IMR-90 (cell line): ENCODE data around the gene KRTAP12-2.

Experiments
- CTCF ChIP-seq: conservative IDR thresholded peaks from 2 replicates; pipeline ENCODE4 v1.5.1; 2012; ENCODE audit warnings: mild to moderate bottlenecking, low read depth, low read length, improper control_type of control experiment
- FOS ChIP-seq: fragments of 150-350 bp; IDR thresholded peaks from 2 replicates; pipeline ENCODE4 v1.6.1; 2016; ENCODE audit warnings: low read depth, low read length
- POLR2A ChIP-seq: IDR thresholded peaks from 2 replicates; pipeline ENCODE4 v1.6.1; 2012; ENCODE audit warnings: mild to moderate bottlenecking, low read depth, low read length
- RFX5 ChIP-seq: IDR thresholded peaks from 2 replicates; pipeline ENCODE4 v1.8.0; 2012; ENCODE audit warnings: low read depth, mild to moderate bottlenecking, low read length, moderate library complexity

GRCh38 chr21:44625756-44626155 is 41.0 kb downstream of the KRTAP12-2 start:
- TF ChIP-seq POLR2A (no peak), RFX5 (no peak), CTCF (no peak), FOS (no peak)
